Measurements from ENCODE around the gene PTPRN2.

Gene PTPRN2

GRCh38 chr7:158607563-158607962 lies 19.9 kb upstream of the PTPRN2 start:
- no peaks in the 10 kb centered on the region for H3K4me1 ChIP-seq

GRCh38 chr7:158606671-158607424 lies 19.2 kb upstream of the PTPRN2 start:
- H3K4me1 ChIP-seq = no peaks in the 10 kb centered on the region
- no peak overlapping the region for H3K9ac ChIP-seq
- no peak overlapping the region for H3K4me2 ChIP-seq (ENCODE audit: low read length)
- no peak overlapping the region for H3K4me3 ChIP-seq (ENCODE audit: low read depth, low read length)
- TF ChIP-seq, protein P1, sequence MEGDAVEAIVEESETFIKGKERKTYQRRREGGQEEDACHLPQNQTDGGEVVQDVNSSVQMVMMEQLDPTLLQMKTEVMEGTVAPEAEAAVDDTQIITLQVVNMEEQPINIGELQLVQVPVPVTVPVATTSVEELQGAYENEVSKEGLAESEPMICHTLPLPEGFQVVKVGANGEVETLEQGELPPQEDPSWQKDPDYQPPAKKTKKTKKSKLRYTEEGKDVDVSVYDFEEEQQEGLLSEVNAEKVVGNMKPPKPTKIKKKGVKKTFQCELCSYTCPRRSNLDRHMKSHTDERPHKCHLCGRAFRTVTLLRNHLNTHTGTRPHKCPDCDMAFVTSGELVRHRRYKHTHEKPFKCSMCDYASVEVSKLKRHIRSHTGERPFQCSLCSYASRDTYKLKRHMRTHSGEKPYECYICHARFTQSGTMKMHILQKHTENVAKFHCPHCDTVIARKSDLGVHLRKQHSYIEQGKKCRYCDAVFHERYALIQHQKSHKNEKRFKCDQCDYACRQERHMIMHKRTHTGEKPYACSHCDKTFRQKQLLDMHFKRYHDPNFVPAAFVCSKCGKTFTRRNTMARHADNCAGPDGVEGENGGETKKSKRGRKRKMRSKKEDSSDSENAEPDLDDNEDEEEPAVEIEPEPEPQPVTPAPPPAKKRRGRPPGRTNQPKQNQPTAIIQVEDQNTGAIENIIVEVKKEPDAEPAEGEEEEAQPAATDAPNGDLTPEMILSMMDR (IDR thresholded peaks at IDR 0.05) = no peak
- no peaks in the 10 kb centered on the region for H3K27me3 ChIP-seq (ENCODE audit: control insufficient read depth, insufficient read depth, low read length)
- no peak overlapping the region for H2AFZ ChIP-seq
- H3K27ac ChIP-seq = no peak overlapping the region
- no peaks in the 10 kb centered on the region for H3K9me3 ChIP-seq (ENCODE audit: control insufficient read depth, low read length)
- no peaks in the 10 kb centered on the region for H3K79me2 ChIP-seq
- no peaks in the 10 kb centered on the region for H3K36me3 ChIP-seq (ENCODE audit: control insufficient read depth, insufficient read depth, low read length)

More at GRCh38 chr7:158607563-158607962, 19.9 kb upstream of the PTPRN2 start:
- Histone ChIP-seq H3K4me3 (ENCODE audit: low read depth, low read length) (no peak overlapping the region), H3K9ac (no peak overlapping the region), H3K9me3 (ENCODE audit: control insufficient read depth, low read length) (no peaks in the 10 kb centered on the region), H3K4me2 (ENCODE audit: low read length) (no peak overlapping the region), H3K79me2 (no peaks in the 10 kb centered on the region), H3K36me3 (ENCODE audit: control insufficient read depth, insufficient read depth, low read length) (no peaks in the 10 kb centered on the region), H2AFZ (no peak overlapping the region), H3K27ac (no peak overlapping the region), H3K27me3 (ENCODE audit: control insufficient read depth, insufficient read depth, low read length) (no peaks in the 10 kb centered on the region)
- TF ChIP-seq, protein P1 (IDR thresholded peaks at IDR 0.05) = no peak

GRCh38 chr7:158606129-158606528 lies 18.5 kb upstream of the PTPRN2 start:
- Histone ChIP-seq H3K9me3 (ENCODE audit: control insufficient read depth, low read length) (no peaks in the 10 kb centered on the region), H2AFZ (no peak overlapping the region), H3K27me3 (ENCODE audit: control insufficient read depth, insufficient read depth, low read length) (no peaks in the 10 kb centered on the region), H3K4me1 (no peaks in the 10 kb centered on the region), H3K9ac (no peak overlapping the region), H3K36me3 (ENCODE audit: control insufficient read depth, insufficient read depth, low read length) (no peaks in the 10 kb centered on the region), H3K27ac (no peak overlapping the region), H3K79me2 (no peaks in the 10 kb centered on the region), H3K4me2 (ENCODE audit: low read length) (no peak overlapping the region), H3K4me3 (ENCODE audit: low read depth, low read length) (no peak overlapping the region)
- TF ChIP-seq, protein P1 (IDR thresholded peaks at IDR 0.05) = no peak

- Histone ChIP-seq H3K79me2 (no peaks in the 10 kb centered on the region), H3K27me3 (ENCODE audit: control insufficient read depth, insufficient read depth, low read length) (no peaks in the 10 kb centered on the region), H2AFZ (no peak overlapping the region), H3K36me3 (ENCODE audit: control insufficient read depth, insufficient read depth, low read length) (no peaks in the 10 kb centered on the region), H3K27ac (no peak overlapping the region), H3K9me3 (ENCODE audit: control insufficient read depth, low read length) (no peaks in the 10 kb centered on the region), H3K4me3 (ENCODE audit: low read depth, low read length) (no peak overlapping the region), H3K4me2 (ENCODE audit: low read length) (no peak overlapping the region), H3K4me1 (no peaks in the 10 kb centered on the region), H3K9ac (no peak overlapping the region)
- TF ChIP-seq, protein P1 (IDR thresholded peaks at IDR 0.05) = no peak
Observed at GRCh38 chr7:158603773-158604755, 16.4 kb upstream of the PTPRN2 start.

Measured in parathyroid adenoma (tissue), 2 donors.